ENCODE measurements around the gene SLC7A6OS. TPM values are rescaled to one million over a fixed set of nuclear protein-coding genes. Genes with fewer than 3 reads are reported as not detected.
A peak's percentile ranks its signal among the peaks of the same experiment; 100 is the strongest.

SLC7A6OS gene
- total and polyA plus RNA-seq, 2 donors, result 12.8 to 19.4 TPM

GRCh38 chr16:68298312-68298711 is 12.4 kb downstream of the SLC7A6OS start:
- H3K4me3 ChIP-seq (ENCODE audit: low read length in 2 of 2), result no peak overlapping the region

DNA sequence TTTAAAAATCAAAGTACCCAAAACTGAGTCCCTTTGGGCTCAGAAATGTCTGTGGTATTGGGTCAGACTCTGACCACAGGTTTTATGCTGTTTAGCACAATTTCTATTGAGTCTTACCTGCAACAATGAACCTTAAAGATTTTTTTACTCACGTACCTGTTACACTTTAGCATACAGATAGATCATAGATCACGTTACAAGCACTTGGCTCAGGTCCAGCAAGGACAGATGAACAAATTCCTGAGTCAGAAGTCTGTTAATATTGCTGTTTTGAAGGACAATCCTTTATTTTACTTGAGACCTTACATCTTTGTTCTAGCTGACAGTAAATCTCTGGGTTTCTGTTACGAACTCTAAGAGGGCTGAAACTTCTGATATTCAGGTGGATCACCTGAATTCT is 12.8 kb downstream of the SLC7A6OS start:
- no peaks in the 10 kb centered on the region for H3K27me3 ChIP-seq (ENCODE audit: control insufficient read depth in 2 of 2, insufficient read depth in 1 of 2, low read length in 1 of 2)
- DNase-seq (ENCODE audit: low read depth in 6 of 9, low spot score in 9 of 9), result no peak
- no peak overlapping the region for H3K4me3 ChIP-seq (ENCODE audit: low read length in 2 of 2)
- H3K4me1 ChIP-seq (ENCODE audit: control insufficient read depth in 2 of 2, insufficient read depth in 2 of 2, low read length in 2 of 2), result peaks cover 0 to 6% of the 10 kb centered on the region in 2 donors
- H3K36me3 ChIP-seq (ENCODE audit: control insufficient read depth in 2 of 2, insufficient read depth in 2 of 2, low read length in 1 of 2), result peaks cover 89 to 99% of the 10 kb centered on the region in 2 donors
- no peaks in the 10 kb centered on the region for H3K9me3 ChIP-seq (ENCODE audit: control insufficient read depth in 2 of 2, insufficient read depth in 1 of 2, low read length in 1 of 2)
- WGBS, result 97% methylated on average over 3 of the region's 3 CpGs
- H3K27ac ChIP-seq (ENCODE audit: low read depth in 1 of 2, low read length in 1 of 2), result no peak overlapping the region

More at GRCh38 chr16:68298312-68298711, 12.4 kb downstream of the SLC7A6OS start:
- Histone ChIP-seq H3K9me3 (ENCODE audit: control insufficient read depth in 2 of 2, insufficient read depth in 1 of 2, low read length in 1 of 2) (no peaks in the 10 kb centered on the region), H3K27me3 (ENCODE audit: control insufficient read depth in 2 of 2, insufficient read depth in 1 of 2, low read length in 1 of 2) (no peaks in the 10 kb centered on the region), H3K36me3 (ENCODE audit: control insufficient read depth in 2 of 2, insufficient read depth in 2 of 2, low read length in 1 of 2) (peaks cover 86 to 97% of the 10 kb centered on the region in 2 donors), H3K27ac (ENCODE audit: low read depth in 1 of 2, low read length in 1 of 2) (peak overlapping the region in 1 of 2 donors; percentile 46), H3K4me1 (ENCODE audit: control insufficient read depth in 2 of 2, insufficient read depth in 2 of 2, low read length in 2 of 2) (peaks cover 0 to 5% of the 10 kb centered on the region in 2 donors)
- 96% methylated on average over 3 of the region's 3 CpGs for WGBS
- no peak for DNase-seq (ENCODE audit: low read depth in 6 of 9, low spot score in 9 of 9)

DNA sequence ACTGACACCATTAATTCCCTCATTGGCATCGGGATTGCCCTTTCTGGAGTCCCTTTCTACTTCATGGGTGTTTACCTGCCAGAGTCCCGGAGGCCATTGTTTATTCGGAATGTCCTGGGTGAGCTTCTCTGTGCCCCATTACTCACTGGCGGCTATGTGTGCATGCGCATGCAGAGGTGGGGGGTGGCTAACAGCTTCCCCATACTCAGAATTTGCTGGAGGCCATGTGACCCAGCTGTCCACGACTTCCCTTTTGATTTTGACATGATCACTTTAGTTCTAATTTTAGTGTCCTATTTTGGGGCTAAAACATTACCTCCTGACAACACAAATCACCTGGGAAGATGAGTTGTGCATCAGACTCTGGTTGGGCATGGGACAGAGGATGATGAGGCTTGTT is 14.1 kb downstream of the SLC7A6OS start:
- peaks cover 5 to 14% of the 10 kb centered on the region in 2 donors for H3K4me1 ChIP-seq (ENCODE audit: control insufficient read depth in 2 of 2, insufficient read depth in 2 of 2, low read length in 2 of 2)
- no peak overlapping the region for H3K27ac ChIP-seq (ENCODE audit: low read depth in 1 of 2, low read length in 1 of 2)
- no peak for DNase-seq (ENCODE audit: low read depth in 6 of 9, low spot score in 9 of 9)

DNA sequence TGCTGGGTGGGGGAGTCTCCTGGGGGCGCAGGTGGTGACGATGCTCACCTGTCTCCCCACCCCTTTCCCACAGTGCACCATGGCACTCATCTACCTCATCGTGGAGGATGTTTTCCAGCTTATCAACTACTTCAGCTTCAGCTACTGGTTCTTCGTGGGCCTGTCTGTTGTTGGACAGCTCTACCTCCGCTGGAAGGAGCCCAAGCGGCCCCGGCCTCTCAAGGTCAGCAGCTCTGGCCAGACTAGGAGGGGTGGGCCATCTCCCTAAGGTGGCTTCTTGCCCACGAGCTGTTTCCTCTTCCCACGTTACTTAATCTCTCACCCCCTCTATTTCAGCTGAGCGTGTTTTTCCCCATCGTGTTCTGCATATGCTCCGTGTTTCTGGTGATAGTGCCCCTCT is 14.5 kb downstream of the SLC7A6OS start:
- WGBS, result 96% methylated on average over 12 of the region's 12 CpGs
- Histone ChIP-seq H3K9me3 (ENCODE audit: control insufficient read depth in 2 of 2, insufficient read depth in 1 of 2, low read length in 1 of 2) (no peaks in the 10 kb centered on the region), H3K4me3 (ENCODE audit: low read length in 2 of 2) (no peak overlapping the region), H3K36me3 (ENCODE audit: control insufficient read depth in 2 of 2, insufficient read depth in 2 of 2, low read length in 1 of 2) (peaks cover 91 to 100% of the 10 kb centered on the region in 2 donors), H3K27me3 (ENCODE audit: control insufficient read depth in 2 of 2, insufficient read depth in 1 of 2, low read length in 1 of 2) (no peaks in the 10 kb centered on the region), H3K27ac (ENCODE audit: low read depth in 1 of 2, low read length in 1 of 2) (no peak overlapping the region), H3K4me1 (ENCODE audit: control insufficient read depth in 2 of 2, insufficient read depth in 2 of 2, low read length in 2 of 2) (peaks cover 9 to 18% of the 10 kb centered on the region in 2 donors)
- DNase-seq (ENCODE audit: low read depth in 6 of 9, low spot score in 9 of 9), result no peak

More for the DNA sequence above, 14.1 kb downstream of the SLC7A6OS start:
- Histone ChIP-seq H3K27me3 (ENCODE audit: control insufficient read depth in 2 of 2, insufficient read depth in 1 of 2, low read length in 1 of 2) (no peaks in the 10 kb centered on the region), H3K9me3 (ENCODE audit: control insufficient read depth in 2 of 2, insufficient read depth in 1 of 2, low read length in 1 of 2) (no peaks in the 10 kb centered on the region), H3K36me3 (ENCODE audit: control insufficient read depth in 2 of 2, insufficient read depth in 2 of 2, low read length in 1 of 2) (peaks cover 89 to 100% of the 10 kb centered on the region in 2 donors), H3K4me3 (ENCODE audit: low read length in 2 of 2) (no peak overlapping the region)
- 88% methylated on average over 6 of the region's 6 CpGs for WGBS

DNA sequence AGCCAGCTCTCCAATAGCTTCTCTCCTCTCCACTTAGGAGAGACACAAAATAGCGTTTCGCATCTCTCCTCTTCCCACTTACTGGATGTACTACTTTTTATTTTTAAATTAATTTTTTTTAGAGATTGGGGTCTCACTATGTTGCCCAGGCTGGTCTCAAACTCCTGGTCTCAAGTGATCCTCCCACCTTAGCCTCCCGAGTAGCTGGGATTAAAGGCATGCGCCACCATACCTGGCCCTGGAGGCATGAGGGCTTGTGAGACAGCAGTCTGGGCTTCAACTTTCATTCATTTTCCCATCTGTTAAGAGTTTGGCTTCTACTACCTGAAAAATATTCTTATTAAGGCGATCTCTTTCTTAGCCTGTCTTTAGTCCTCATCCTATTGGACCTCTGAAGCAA is 18.3 kb downstream of the SLC7A6OS start:
- peaks cover 37 to 55% of the 10 kb centered on the region in 2 donors for H3K4me1 ChIP-seq (ENCODE audit: control insufficient read depth in 2 of 2, insufficient read depth in 2 of 2, low read length in 2 of 2)
- peak overlapping the region in 1 of 2 donors; percentile 54 for H3K27ac ChIP-seq (ENCODE audit: low read depth in 1 of 2, low read length in 1 of 2)
- DNase-seq (ENCODE audit: low read depth in 6 of 9, low spot score in 9 of 9), result no peak
- H3K4me3 ChIP-seq (ENCODE audit: low read length in 2 of 2), result no peak overlapping the region
- peaks cover 0 to 4% of the 10 kb centered on the region in 2 donors for H3K9me3 ChIP-seq (ENCODE audit: control insufficient read depth in 2 of 2, insufficient read depth in 1 of 2, low read length in 1 of 2)
- 98% methylated on average over 5 of the region's 5 CpGs for WGBS
- peaks cover 78 to 96% of the 10 kb centered on the region in 2 donors for H3K36me3 ChIP-seq (ENCODE audit: control insufficient read depth in 2 of 2, insufficient read depth in 2 of 2, low read length in 1 of 2)
- H3K27me3 ChIP-seq (ENCODE audit: control insufficient read depth in 2 of 2, insufficient read depth in 1 of 2, low read length in 1 of 2), result no peaks in the 10 kb centered on the region

DNA sequence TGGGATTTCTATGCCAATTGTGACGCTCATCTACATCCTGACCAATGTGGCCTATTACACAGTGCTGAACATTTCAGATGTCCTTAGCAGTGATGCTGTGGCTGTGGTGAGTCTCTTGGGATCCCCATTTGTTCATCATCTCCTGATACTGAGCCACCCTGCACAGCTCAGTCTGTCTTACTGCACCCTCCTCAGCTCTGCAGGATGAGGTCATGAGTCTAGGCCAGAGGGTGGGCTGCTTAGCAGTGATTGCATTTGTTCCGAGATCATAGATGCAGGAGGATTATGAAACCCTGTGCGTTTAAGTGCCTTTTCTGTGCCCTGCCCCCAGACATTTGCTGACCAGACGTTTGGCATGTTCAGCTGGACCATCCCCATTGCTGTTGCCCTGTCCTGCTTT is 19.5 kb downstream of the SLC7A6OS start:
- no peaks in the 10 kb centered on the region for H3K27me3 ChIP-seq (ENCODE audit: control insufficient read depth in 2 of 2, insufficient read depth in 1 of 2, low read length in 1 of 2)
- peaks cover 0 to 4% of the 10 kb centered on the region in 2 donors for H3K9me3 ChIP-seq (ENCODE audit: control insufficient read depth in 2 of 2, insufficient read depth in 1 of 2, low read length in 1 of 2)
- WGBS, result 96% methylated on average over 4 of the region's 4 CpGs
- DNase-seq (ENCODE audit: low read depth in 6 of 9, low spot score in 9 of 9), result no peak
- peak overlapping the region; percentile 54 to 79 for H3K27ac ChIP-seq (ENCODE audit: low read depth in 1 of 2, low read length in 1 of 2)
- peaks cover 68 to 92% of the 10 kb centered on the region in 2 donors for H3K36me3 ChIP-seq (ENCODE audit: control insufficient read depth in 2 of 2, insufficient read depth in 2 of 2, low read length in 1 of 2)
- no peak overlapping the region for H3K4me3 ChIP-seq (ENCODE audit: low read length in 2 of 2)
- peaks cover 48 to 67% of the 10 kb centered on the region in 2 donors for H3K4me1 ChIP-seq (ENCODE audit: control insufficient read depth in 2 of 2, insufficient read depth in 2 of 2, low read length in 2 of 2)

DNA sequence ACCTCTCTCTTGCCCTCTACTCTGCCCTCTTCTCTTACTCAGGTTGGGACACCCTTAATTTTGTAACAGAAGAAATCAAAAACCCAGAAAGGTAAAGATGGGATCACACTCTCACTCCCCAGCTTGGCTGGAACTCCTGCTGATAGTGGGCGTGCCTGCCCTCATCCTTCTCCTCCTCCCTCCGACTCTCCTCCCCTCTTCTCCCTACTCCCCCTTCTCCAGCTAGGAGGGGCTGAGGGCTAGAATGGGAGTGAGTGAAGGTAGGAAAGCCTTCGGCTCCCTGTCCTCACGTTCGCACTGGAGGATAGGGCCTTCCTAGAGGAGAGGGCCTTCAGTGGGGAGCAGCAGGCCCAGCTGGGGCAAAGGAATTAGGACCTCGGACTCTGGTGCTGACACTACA is 20.3 kb downstream of the SLC7A6OS start:
- peaks cover 60 to 85% of the 10 kb centered on the region in 2 donors for H3K36me3 ChIP-seq (ENCODE audit: control insufficient read depth in 2 of 2, insufficient read depth in 2 of 2, low read length in 1 of 2)
- peaks cover 52 to 75% of the 10 kb centered on the region in 2 donors for H3K4me1 ChIP-seq (ENCODE audit: control insufficient read depth in 2 of 2, insufficient read depth in 2 of 2, low read length in 2 of 2)
- 96% methylated on average over 6 of the region's 6 CpGs for WGBS

GRCh38 chr16:68289621-68290329 is 21.0 kb downstream of the SLC7A6OS start:
- Histone ChIP-seq H3K4me3 (ENCODE audit: low read length in 2 of 2) (no peak overlapping the region), H3K9me3 (ENCODE audit: control insufficient read depth in 2 of 2, insufficient read depth in 1 of 2, low read length in 1 of 2) (peaks cover 0 to 4% of the 10 kb centered on the region in 2 donors), H3K27me3 (ENCODE audit: control insufficient read depth in 2 of 2, insufficient read depth in 1 of 2, low read length in 1 of 2) (no peaks in the 10 kb centered on the region), H3K4me1 (ENCODE audit: control insufficient read depth in 2 of 2, insufficient read depth in 2 of 2, low read length in 2 of 2) (peaks cover 58 to 81% of the 10 kb centered on the region in 2 donors), H3K27ac (ENCODE audit: low read depth in 1 of 2, low read length in 1 of 2) (peak overlapping the region; percentile 79 to 85), H3K36me3 (ENCODE audit: control insufficient read depth in 2 of 2, insufficient read depth in 2 of 2, low read length in 1 of 2) (peaks cover 58 to 78% of the 10 kb centered on the region in 2 donors)
- DNase-seq (ENCODE audit: low read depth in 6 of 9, low spot score in 9 of 9), result peak in 1 of 9 donors; percentile 60
- 65% methylated on average over 4 of the region's 4 CpGs for WGBS

More for the DNA sequence above, 20.3 kb downstream of the SLC7A6OS start:
- Histone ChIP-seq H3K27ac (ENCODE audit: low read depth in 1 of 2, low read length in 1 of 2) (peak overlapping the region; percentile 79 to 85), H3K4me3 (ENCODE audit: low read length in 2 of 2) (no peak overlapping the region), H3K27me3 (ENCODE audit: control insufficient read depth in 2 of 2, insufficient read depth in 1 of 2, low read length in 1 of 2) (no peaks in the 10 kb centered on the region), H3K9me3 (ENCODE audit: control insufficient read depth in 2 of 2, insufficient read depth in 1 of 2, low read length in 1 of 2) (peaks cover 0 to 4% of the 10 kb centered on the region in 2 donors)
- DNase-seq (ENCODE audit: low read depth in 6 of 9, low spot score in 9 of 9), result no peak

GRCh38 chr16:68289202-68289601 is 21.5 kb downstream of the SLC7A6OS start:
- peaks cover 63 to 87% of the 10 kb centered on the region in 2 donors for H3K4me1 ChIP-seq (ENCODE audit: control insufficient read depth in 2 of 2, insufficient read depth in 2 of 2, low read length in 2 of 2)
- no peak for DNase-seq (ENCODE audit: low read depth in 6 of 9, low spot score in 9 of 9)
- H3K36me3 ChIP-seq (ENCODE audit: control insufficient read depth in 2 of 2, insufficient read depth in 2 of 2, low read length in 1 of 2), result peaks cover 53 to 74% of the 10 kb centered on the region in 2 donors
- 97% methylated on average over 2 of the region's 2 CpGs for WGBS
- no peak overlapping the region for H3K4me3 ChIP-seq (ENCODE audit: low read length in 2 of 2)
- H3K9me3 ChIP-seq (ENCODE audit: control insufficient read depth in 2 of 2, insufficient read depth in 1 of 2, low read length in 1 of 2), result peaks cover 0 to 4% of the 10 kb centered on the region in 2 donors
- peak overlapping the region; percentile 52 to 79 for H3K27ac ChIP-seq (ENCODE audit: low read depth in 1 of 2, low read length in 1 of 2)
- no peaks in the 10 kb centered on the region for H3K27me3 ChIP-seq (ENCODE audit: control insufficient read depth in 2 of 2, insufficient read depth in 1 of 2, low read length in 1 of 2)
